ENCODE data around the gene AIPL1. TPM values are rescaled to one million over a fixed set of nuclear protein-coding genes. Genes with fewer than 3 reads are reported as not detected.

AIPL1 gene
- total and polyA plus RNA-seq, 2 experiments from 2014 or later = 0.17 to 0.24 TPM

GRCh38 chr17:6374271-6374691 lies 60.6 kb downstream of the AIPL1 start:
- Histone ChIP-seq H3K27me3 (ENCODE audit: insufficient read depth) (no peaks in the 10 kb centered on the region), H3F3A (replicated peaks; ENCODE audit: low read depth) (no peaks in the 10 kb centered on the region), H3K9me2 (ENCODE audit: insufficient read depth) (no peaks in the 10 kb centered on the region), H3K36me3 (ENCODE audit: insufficient read depth) (no peaks in the 10 kb centered on the region), H3K4me3 (peak overlapping the region; percentile 48; the same call in 1 of the 2 replicates), H3K4me2 (peak overlapping the region; percentile 76), H3K79me2 (replicated peaks; ENCODE audit: insufficient read depth) (no peaks in the 10 kb centered on the region), H2AFZ (peak overlapping the region; percentile 97), H3K27ac (ENCODE audit: low read depth) (no peak overlapping the region), H3K4me1 (ENCODE audit: insufficient read depth) (peaks cover 20% of the 10 kb centered on the region), H4K20me1 (replicated peaks; ENCODE audit: insufficient read depth) (no peaks in the 10 kb centered on the region)
- Mint-ChIP-seq H3K36me3 (ENCODE audit: low read depth) (no peaks in the 10 kb centered on the region), H3K9me3 (peaks cover 9% of the 10 kb centered on the region; the same call in 2 of the 3 replicates), H3K4me1 (peaks cover 22% of the 10 kb centered on the region), H3K4me3 (peak overlapping the region; percentile 62), H3K27ac (no peak overlapping the region), H3K27me3 (ENCODE audit: insufficient read depth, low read depth, poor library complexity) (no peaks in the 10 kb centered on the region)
- DNase-seq (ENCODE audit: low spot score) (peak; percentile 35), ATAC-seq (peak; percentile 73)
- no peak for TF ChIP-seq ZNF114 (CRISPR knock-in tag; IDR thresholded peaks at IDR 0.05)
- TF ChIP-seq, protein P1, sequence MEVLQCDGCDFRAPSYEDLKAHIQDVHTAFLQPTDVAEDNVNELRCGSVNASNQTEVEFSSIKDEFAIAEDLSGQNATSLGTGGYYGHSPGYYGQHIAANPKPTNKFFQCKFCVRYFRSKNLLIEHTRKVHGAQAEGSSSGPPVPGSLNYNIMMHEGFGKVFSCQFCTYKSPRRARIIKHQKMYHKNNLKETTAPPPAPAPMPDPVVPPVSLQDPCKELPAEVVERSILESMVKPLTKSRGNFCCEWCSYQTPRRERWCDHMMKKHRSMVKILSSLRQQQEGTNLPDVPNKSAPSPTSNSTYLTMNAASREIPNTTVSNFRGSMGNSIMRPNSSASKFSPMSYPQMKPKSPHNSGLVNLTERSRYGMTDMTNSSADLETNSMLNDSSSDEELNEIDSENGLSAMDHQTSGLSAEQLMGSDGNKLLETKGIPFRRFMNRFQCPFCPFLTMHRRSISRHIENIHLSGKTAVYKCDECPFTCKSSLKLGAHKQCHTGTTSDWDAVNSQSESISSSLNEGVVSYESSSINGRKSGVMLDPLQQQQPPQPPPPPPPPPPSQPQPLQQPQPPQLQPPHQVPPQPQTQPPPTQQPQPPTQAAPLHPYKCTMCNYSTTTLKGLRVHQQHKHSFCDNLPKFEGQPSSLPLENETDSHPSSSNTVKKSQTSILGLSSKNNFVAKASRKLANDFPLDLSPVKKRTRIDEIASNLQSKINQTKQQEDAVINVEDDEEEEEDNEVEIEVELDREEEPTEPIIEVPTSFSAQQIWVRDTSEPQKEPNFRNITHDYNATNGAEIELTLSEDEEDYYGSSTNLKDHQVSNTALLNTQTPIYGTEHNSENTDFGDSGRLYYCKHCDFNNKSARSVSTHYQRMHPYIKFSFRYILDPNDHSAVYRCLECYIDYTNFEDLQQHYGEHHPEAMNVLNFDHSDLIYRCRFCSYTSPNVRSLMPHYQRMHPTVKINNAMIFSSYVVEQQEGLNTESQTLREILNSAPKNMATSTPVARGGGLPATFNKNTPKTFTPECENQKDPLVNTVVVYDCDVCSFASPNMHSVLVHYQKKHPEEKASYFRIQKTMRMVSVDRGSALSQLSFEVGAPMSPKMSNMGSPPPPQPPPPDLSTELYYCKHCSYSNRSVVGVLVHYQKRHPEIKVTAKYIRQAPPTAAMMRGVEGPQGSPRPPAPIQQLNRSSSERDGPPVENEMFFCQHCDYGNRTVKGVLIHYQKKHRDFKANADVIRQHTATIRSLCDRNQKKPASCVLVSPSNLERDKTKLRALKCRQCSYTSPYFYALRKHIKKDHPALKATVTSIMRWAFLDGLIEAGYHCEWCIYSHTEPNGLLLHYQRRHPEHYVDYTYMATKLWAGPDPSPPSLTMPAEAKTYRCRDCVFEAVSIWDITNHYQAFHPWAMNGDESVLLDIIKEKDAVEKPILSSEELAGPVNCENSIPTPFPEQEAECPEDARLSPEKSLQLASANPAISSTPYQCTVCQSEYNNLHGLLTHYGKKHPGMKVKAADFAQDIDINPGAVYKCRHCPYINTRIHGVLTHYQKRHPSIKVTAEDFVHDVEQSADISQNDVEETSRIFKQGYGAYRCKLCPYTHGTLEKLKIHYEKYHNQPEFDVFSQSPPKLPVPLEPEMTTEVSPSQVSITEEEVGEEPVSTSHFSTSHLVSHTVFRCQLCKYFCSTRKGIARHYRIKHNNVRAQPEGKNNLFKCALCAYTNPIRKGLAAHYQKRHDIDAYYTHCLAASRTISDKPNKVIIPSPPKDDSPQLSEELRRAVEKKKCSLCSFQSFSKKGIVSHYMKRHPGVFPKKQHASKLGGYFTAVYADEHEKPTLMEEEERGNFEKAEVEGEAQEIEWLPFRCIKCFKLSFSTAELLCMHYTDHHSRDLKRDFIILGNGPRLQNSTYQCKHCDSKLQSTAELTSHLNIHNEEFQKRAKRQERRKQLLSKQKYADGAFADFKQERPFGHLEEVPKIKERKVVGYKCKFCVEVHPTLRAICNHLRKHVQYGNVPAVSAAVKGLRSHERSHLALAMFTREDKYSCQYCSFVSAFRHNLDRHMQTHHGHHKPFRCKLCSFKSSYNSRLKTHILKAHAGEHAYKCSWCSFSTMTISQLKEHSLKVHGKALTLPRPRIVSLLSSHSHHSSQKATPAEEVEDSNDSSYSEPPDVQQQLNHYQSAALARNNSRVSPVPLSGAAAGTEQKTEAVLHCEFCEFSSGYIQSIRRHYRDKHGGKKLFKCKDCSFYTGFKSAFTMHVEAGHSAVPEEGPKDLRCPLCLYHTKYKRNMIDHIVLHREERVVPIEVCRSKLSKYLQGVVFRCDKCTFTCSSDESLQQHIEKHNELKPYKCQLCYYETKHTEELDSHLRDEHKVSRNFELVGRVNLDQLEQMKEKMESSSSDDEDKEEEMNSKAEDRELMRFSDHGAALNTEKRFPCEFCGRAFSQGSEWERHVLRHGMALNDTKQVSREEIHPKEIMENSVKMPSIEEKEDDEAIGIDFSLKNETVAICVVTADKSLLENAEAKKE (CRISPR knock-in tag; IDR thresholded peaks at IDR 0.05) = no peak
- TF ChIP-seq POLR2AphosphoS5 (IDR thresholded peaks at IDR 0.05; ENCODE audit: low read depth) = no peak
- TF ChIP-seq, protein P2, sequence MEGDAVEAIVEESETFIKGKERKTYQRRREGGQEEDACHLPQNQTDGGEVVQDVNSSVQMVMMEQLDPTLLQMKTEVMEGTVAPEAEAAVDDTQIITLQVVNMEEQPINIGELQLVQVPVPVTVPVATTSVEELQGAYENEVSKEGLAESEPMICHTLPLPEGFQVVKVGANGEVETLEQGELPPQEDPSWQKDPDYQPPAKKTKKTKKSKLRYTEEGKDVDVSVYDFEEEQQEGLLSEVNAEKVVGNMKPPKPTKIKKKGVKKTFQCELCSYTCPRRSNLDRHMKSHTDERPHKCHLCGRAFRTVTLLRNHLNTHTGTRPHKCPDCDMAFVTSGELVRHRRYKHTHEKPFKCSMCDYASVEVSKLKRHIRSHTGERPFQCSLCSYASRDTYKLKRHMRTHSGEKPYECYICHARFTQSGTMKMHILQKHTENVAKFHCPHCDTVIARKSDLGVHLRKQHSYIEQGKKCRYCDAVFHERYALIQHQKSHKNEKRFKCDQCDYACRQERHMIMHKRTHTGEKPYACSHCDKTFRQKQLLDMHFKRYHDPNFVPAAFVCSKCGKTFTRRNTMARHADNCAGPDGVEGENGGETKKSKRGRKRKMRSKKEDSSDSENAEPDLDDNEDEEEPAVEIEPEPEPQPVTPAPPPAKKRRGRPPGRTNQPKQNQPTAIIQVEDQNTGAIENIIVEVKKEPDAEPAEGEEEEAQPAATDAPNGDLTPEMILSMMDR (conservative IDR thresholded peaks at IDR 0.05; ENCODE audit: low read depth in 2 of 2) = no peak
- no peak for TF ChIP-seq CREB1 (CRISPR knock-in tag; IDR thresholded peaks at IDR 0.05; ENCODE audit: low read depth)
- TF ChIP-seq ETS1 (IDR thresholded peaks at IDR 0.05) = no peak
- no peak for TF ChIP-seq JUNB (IDR thresholded peaks at IDR 0.05; ENCODE audit: unreplicated experiment)
- no peak for TF ChIP-seq STAT1 (IDR thresholded peaks at IDR 0.05; ENCODE audit: unreplicated experiment)
- TF ChIP-seq EZH2phosphoT487 (IDR thresholded peaks at IDR 0.05; ENCODE audit: unreplicated experiment) = no peak
- no peak for TF ChIP-seq ZNF331 (CRISPR knock-in tag; IDR thresholded peaks at IDR 0.05; ENCODE audit: low read depth)
- TF ChIP-seq EZH2 (IDR thresholded peaks at IDR 0.05; ENCODE audit: low read depth, unreplicated experiment) = no peak
- TF ChIP-seq NANOG (IDR thresholded peaks at IDR 0.05; ENCODE audit: borderline replicate concordance) = no peak
- TF ChIP-seq REST (IDR thresholded peaks at IDR 0.05; ENCODE audit: unreplicated experiment) = no peak
